GM12878 (cell line): ENCODE data around the gene TET3. TPM values are rescaled to one million over a fixed set of nuclear protein-coding genes. Genes with fewer than 3 reads are reported as not detected.
A peak's percentile ranks its signal among the peaks of the same experiment; 100 is the strongest.

Source experiments
- ATAC-seq: fragments of 200-7000 bp; cut with Tn5 transposase; 3 replicates; pipeline ENCODE4 v1.9.1; 2020; ENCODE audit warnings: mild to moderate bottlenecking, moderate library complexity
- BruUV-seq: library from RNA; stranded (reverse); fragments of 400-500 nt; replicated peaks from 2 replicates; lab custom pipeline; 2021; lab: Mats Ljungman, UMichigan
- CTCF ChIA-PET: fragments of 300-600 bp; sonication (Branson Sonifier 250); formaldehyde crosslinking; extraction: SDS; loops from one replicate; lab custom pipeline; 2021; ENCODE audit warnings: inconsistent platforms; lab: Yijun Ruan, JAX
- POLR2A ChIA-PET: fragments of 350-600 bp; formaldehyde crosslinking; extraction: SDS; loops from one replicate; lab custom pipeline; 2021; ENCODE audit warnings: inconsistent platforms; lab: Charles Lee
- RAD21 ChIA-PET: fragments of 300-600 bp; sonication (Branson Sonifier 250); formaldehyde crosslinking; loops from one replicate; lab custom pipeline; 2023; ENCODE audit warnings: antibody characterized with exemption; ENCODE audit not compliant: unreplicated experiment; lab: Charles Lee
- SMC1A ChIA-PET: fragments of 300-600 bp; sonication (Branson Sonifier 250); formaldehyde crosslinking; loops from one replicate; lab custom pipeline; 2023; ENCODE audit not compliant: unreplicated experiment, uncharacterized antibody; lab: Charles Lee
- DNase-seq: peaks from one replicate; pipeline ENCODE4 v3.0.0-alpha.2; 2011; ENCODE audit warnings: low read depth, low spot score
- FAIRE-seq: peaks from 3 replicates; lab custom pipeline; 2011; peaks lifted over from hg19 to GRCh38; lab: Jason Lieb, UNC
- H2AFZ ChIP-seq: 2 replicates; pipeline ENCODE4 v1.6.0; 2011; ENCODE audit warnings: low read depth, low read length, control low read depth; ENCODE audit not compliant: control insufficient read depth
- H3K27ac ChIP-seq: 2 replicates; pipeline ENCODE4 v1.5.1; 2011; ENCODE audit warnings: control low read depth; ENCODE audit not compliant: control insufficient read depth, insufficient read depth
- H3K27me3 ChIP-seq, 2 experiments: replicated peaks in 1 of 2; 2 replicates each; pipeline versions ENCODE4 v1.6.0 to v1.6.1; 2011; ENCODE audit warnings: low read length in 1 of 2; ENCODE audit not compliant: control insufficient read depth in 2 of 2, insufficient read depth in 2 of 2
- H3K36me3 ChIP-seq, 2 experiments: 2 replicates each; pipeline ENCODE4 v1.5.1; 2011; ENCODE audit warnings: low read length in 1 of 2; ENCODE audit not compliant: control insufficient read depth in 2 of 2, insufficient read depth in 2 of 2
- H3K4me1 ChIP-seq: 2 replicates; pipeline ENCODE4 v1.6.1; 2011; ENCODE audit warnings: mild to moderate bottlenecking, low read length, moderate library complexity, mixed read lengths; ENCODE audit not compliant: control insufficient read depth, insufficient read depth
- H3K4me2 ChIP-seq: 2 replicates; pipeline ENCODE4 v1.6.0; 2011; ENCODE audit warnings: control low read depth; ENCODE audit not compliant: control insufficient read depth, insufficient read depth
- H3K4me3 ChIP-seq: fragments of 200-600 bp; sonication (generic); 2 replicates; pipeline ENCODE4 v1.5.1; 2016
- H3K79me2 ChIP-seq: 2 replicates; pipeline ENCODE4 v1.6.0; 2011; ENCODE audit warnings: low read length; ENCODE audit not compliant: control insufficient read depth, insufficient read depth
- H3K9ac ChIP-seq: 2 replicates; pipeline ENCODE4 v1.8.0; 2011; ENCODE audit warnings: low read length, control low read depth, mixed read lengths; ENCODE audit not compliant: control insufficient read depth, insufficient read depth
- H3K9me3 ChIP-seq: replicated peaks from 3 replicates; pipeline ENCODE4 v1.5.1; 2011; ENCODE audit warnings: mild to moderate bottlenecking, low read length; ENCODE audit not compliant: control insufficient read depth, insufficient read depth
- H4K20me1 ChIP-seq: 2 replicates; pipeline ENCODE4 v1.6.0; 2011; ENCODE audit not compliant: control insufficient read depth, insufficient read depth
- E4F1 ChIP-seq: fragments of 450-650 bp; IDR thresholded peaks from 2 replicates; pipeline ENCODE4 v1.6.1; 2018; ENCODE audit warnings: borderline replicate concordance, mild to moderate bottlenecking; ENCODE audit not compliant: partially characterized antibody
- FOXM1 ChIP-seq: IDR thresholded peaks from 2 replicates; pipeline ENCODE4 v1.6.1; 2012; ENCODE audit warnings: low read depth, mild to moderate bottlenecking, inconsistent platforms, low read length, moderate library complexity
- HSF1 ChIP-seq: fragments of 150-350 bp; IDR thresholded peaks from 2 replicates; pipeline ENCODE4 v1.6.1; 2014; ENCODE audit warnings: mild to moderate bottlenecking, low read depth, low read length
- IKZF1 ChIP-seq: fragments of 450-650 bp; conservative IDR thresholded peaks from 2 replicates; pipeline ENCODE4 v1.6.1; 2017; ENCODE audit warnings: antibody characterized with exemption, mild to moderate bottlenecking
- JUND ChIP-seq: IDR thresholded peaks from 2 replicates; pipeline ENCODE4 v1.6.1; 2012; ENCODE audit warnings: low read depth, mild to moderate bottlenecking, low read length, improper control_type of control experiment, moderate library complexity
- KAT2A ChIP-seq: conservative IDR thresholded peaks from 2 replicates; pipeline ENCODE4 v1.6.1; 2011; ENCODE audit warnings: low read depth, low read length; ENCODE audit not compliant: control insufficient read depth
- KDM1A ChIP-seq: fragments of 200-600 bp; sonication (generic); IDR thresholded peaks from 2 replicates; pipeline ENCODE4 v1.6.1; 2016; ENCODE audit warnings: borderline replicate concordance
- MEF2A ChIP-seq: IDR thresholded peaks from 2 replicates; pipeline ENCODE4 v1.6.1; 2011; ENCODE audit warnings: low read depth, mild to moderate bottlenecking, low read length, moderate library complexity; ENCODE audit not compliant: insufficient read depth
- NFXL1 ChIP-seq: fragments of 450-650 bp; IDR thresholded peaks from 2 replicates; pipeline ENCODE4 v1.6.1; 2017; ENCODE audit warnings: antibody characterized with exemption, mild to moderate bottlenecking, borderline replicate concordance
- SUZ12 ChIP-seq: fragments of 200-600 bp; sonication (generic); IDR thresholded peaks from one replicate; pipeline ENCODE4 v1.6.1; 2018; ENCODE audit warnings: antibody characterized with exemption, mild to moderate bottlenecking; ENCODE audit not compliant: unreplicated experiment
- YBX1 ChIP-seq: fragments of 450-650 bp; IDR thresholded peaks from 2 replicates; pipeline ENCODE4 v1.6.1; 2016; ENCODE audit warnings: antibody characterized with exemption
- WGBS: methylation state at CpG from one replicate; pipeline ENCODE4 v1.1.6; 2016; ENCODE audit warnings: low lambda C conversion rate; ENCODE audit not compliant: insufficient replicate concordance, insufficient coverage; ENCODE audit errors: missing lambda C conversion rate; 5-methylcytosine and 5-hydroxymethylcytosine counted together
- in situ Hi-C: fragments of 300-500 bp; cut with MboI; formaldehyde crosslinking; loops from 9 replicates; pipeline ENCODE4 v1.14.3; 2018; ENCODE audit warnings: mixed read lengths
- intact Hi-C: fragments of 100-400 bp; cut with micrococcal nuclease; formaldehyde crosslinking; loops from one replicate; pipeline ENCODE4 v1.14.2; 2022; ENCODE audit not compliant: unreplicated experiment
- polyA plus RNA-seq, 11 experiments: library from polyadenylated mRNA; depleted of rRNA in 4 of 11; unstranded in 6 of 11; stranded (reverse) in 5 of 11; fragments of >200 nt; fragmentation: Nextera tagmentation in 4 of 11; fragmentation: Illumina TruSeq in 1 of 11; extraction: Ambion mirVana in 4 of 11; extraction: Trizol in 1 of 11; gene quantifications; 1 replicate in 1 of 11; 2 replicates in 10 of 11; pipeline versions ENCODE4 v1.2.1 to v1.2.3, GENCODE V29; 2011 to 2016; ENCODE audit warnings: inconsistent platforms in 2 of 11, missing spikeins in 2 of 11, low read depth in 1 of 11
- total RNA-seq, 4 experiments: library from RNA; depleted of rRNA in 3 of 4; stranded (reverse); fragments of >200 nt in 3 of 4; fragmentation: Illumina TruSeq in 1 of 4; extraction: Trizol in 1 of 4; gene quantifications; 2 replicates each; pipeline versions ENCODE4 v1.2.1 to v1.2.3, GENCODE V29; 2013 to 2021
- TF ChIP-seq, protein P1 (sequence below): fragments of 450-650 bp; IDR thresholded peaks from 2 replicates; pipeline ENCODE4 v1.6.1; 2016; ENCODE audit warnings: mild to moderate bottlenecking
- TF ChIP-seq, protein P2 (sequence below): fragments of 450-650 bp; IDR thresholded peaks from 2 replicates; pipeline ENCODE4 v1.6.1; 2017; ENCODE audit warnings: mild to moderate bottlenecking, moderate library complexity

The TET3 gene
- total and polyA plus RNA-seq, 10 of the 15 experiments (the other 5 are each of a cell fraction or from before 2014, with no cell fraction given) = 0.77 to 25.9 (median 8.5) TPM

DNA sequence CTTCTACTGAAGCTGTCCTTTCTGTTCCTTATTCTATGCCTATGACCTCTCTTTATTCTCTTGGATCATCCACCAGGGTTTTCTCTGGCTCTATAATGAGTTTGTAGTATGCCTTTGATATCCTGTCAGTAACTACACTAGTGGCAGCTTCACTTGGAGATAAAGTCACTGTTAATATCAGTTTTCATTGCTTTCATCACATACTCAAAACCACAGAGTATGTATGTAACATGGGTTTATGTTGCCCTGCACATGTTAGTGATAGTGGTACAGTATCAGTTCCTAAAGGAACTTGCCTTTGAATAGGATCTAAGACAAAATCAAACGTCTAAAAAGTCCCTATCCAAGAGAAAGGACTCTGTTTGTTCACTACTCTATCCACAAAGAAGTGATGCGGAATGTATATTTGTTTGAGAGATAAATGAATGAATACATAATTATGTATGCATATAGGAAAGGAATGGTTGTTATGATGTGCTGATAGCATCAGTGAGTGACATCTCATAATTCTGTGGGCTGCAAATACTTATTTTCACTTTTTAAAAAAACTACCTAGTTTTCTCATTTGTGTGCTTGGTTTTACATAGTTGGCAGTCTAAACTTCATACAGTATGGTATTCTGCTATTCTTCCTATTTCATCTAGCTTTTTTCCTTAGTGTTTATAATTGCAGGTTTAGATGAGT lies 45.1 kb downstream of the TET3 start:
- intact Hi-C loops = no loop called here
- 50% methylated on average over 2 of the region's 2 CpGs for WGBS
- CTCF ChIA-PET = interaction anchor here (0.8 to 5.0 kb wide), 6 partner anchors 10 to 163 kb away, joined by 3 to 31 read pairs (median 4); no protein-coding TSS in a partner anchor
- BruUV-seq = no TSS peak
- RAD21 ChIA-PET = interaction anchor here (0.8 to 6.7 kb wide), 11 partner anchors 9 to 429 kb away, joined by 3 to 57 read pairs (median 4); partner anchors contain the start of genes STAMBP and WBP1
- no peaks in the 10 kb centered on the region for H4K20me1 ChIP-seq
- peaks cover 91% of the 10 kb centered on the region for H3K79me2 ChIP-seq
- H3K4me3 ChIP-seq = 0 out of 2 replicates have a peak overlapping the region, but pooled peaks have one; percentile 73
- FAIRE-seq (no peak), DNase-seq (no peak), ATAC-seq (peak; percentile 4; the same call in 2 of the 3 replicates)
- no peaks in the 10 kb centered on the region for H3K27me3 ChIP-seq
- H3K4me2 ChIP-seq = peak overlapping the region; percentile 45
- H3K4me1 ChIP-seq = peaks cover 57% of the 10 kb centered on the region
- H3K36me3 ChIP-seq = no peaks in the 10 kb centered on the region; a peak in 1 of 4 replicates
- H3K9ac ChIP-seq = no peak overlapping the region
- no peak overlapping the region for H2AFZ ChIP-seq
- in situ Hi-C loops = no loop called here
- POLR2A ChIA-PET = interaction anchor here (1.2 to 6.2 kb wide), 4 partner anchors 11 to 138 kb away, joined by 3 to 68 read pairs (median 20); partner anchors contain the start of gene TET3
- SMC1A ChIA-PET = interaction anchor here (0.6 to 6.4 kb wide), 8 partner anchors 11 to 206 kb away, joined by 3 to 94 read pairs (median 5); no protein-coding TSS in a partner anchor
- no peaks in the 10 kb centered on the region; the same call in 2 of the 3 replicates for H3K9me3 ChIP-seq
- H3K27ac ChIP-seq = peak overlapping the region; percentile 73
- TF ChIP-seq KAT2A (no peak), NFXL1 (no peak), IKZF1 (0 out of 2 replicates have a peak, but pooled peaks have one; percentile 30), E4F1 (no peak), SUZ12 (no peak), YBX1 (no peak), MEF2A (no peak), JUND (no peak), KDM1A (no peak), HSF1 (no peak), FOXM1 (no peak)
- TF ChIP-seq, protein P1, sequence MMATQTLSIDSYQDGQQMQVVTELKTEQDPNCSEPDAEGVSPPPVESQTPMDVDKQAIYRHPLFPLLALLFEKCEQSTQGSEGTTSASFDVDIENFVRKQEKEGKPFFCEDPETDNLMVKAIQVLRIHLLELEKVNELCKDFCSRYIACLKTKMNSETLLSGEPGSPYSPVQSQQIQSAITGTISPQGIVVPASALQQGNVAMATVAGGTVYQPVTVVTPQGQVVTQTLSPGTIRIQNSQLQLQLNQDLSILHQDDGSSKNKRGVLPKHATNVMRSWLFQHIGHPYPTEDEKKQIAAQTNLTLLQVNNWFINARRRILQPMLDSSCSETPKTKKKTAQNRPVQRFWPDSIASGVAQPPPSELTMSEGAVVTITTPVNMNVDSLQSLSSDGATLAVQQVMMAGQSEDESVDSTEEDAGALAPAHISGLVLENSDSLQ = peak; percentile 77
- TF ChIP-seq, protein P2, sequence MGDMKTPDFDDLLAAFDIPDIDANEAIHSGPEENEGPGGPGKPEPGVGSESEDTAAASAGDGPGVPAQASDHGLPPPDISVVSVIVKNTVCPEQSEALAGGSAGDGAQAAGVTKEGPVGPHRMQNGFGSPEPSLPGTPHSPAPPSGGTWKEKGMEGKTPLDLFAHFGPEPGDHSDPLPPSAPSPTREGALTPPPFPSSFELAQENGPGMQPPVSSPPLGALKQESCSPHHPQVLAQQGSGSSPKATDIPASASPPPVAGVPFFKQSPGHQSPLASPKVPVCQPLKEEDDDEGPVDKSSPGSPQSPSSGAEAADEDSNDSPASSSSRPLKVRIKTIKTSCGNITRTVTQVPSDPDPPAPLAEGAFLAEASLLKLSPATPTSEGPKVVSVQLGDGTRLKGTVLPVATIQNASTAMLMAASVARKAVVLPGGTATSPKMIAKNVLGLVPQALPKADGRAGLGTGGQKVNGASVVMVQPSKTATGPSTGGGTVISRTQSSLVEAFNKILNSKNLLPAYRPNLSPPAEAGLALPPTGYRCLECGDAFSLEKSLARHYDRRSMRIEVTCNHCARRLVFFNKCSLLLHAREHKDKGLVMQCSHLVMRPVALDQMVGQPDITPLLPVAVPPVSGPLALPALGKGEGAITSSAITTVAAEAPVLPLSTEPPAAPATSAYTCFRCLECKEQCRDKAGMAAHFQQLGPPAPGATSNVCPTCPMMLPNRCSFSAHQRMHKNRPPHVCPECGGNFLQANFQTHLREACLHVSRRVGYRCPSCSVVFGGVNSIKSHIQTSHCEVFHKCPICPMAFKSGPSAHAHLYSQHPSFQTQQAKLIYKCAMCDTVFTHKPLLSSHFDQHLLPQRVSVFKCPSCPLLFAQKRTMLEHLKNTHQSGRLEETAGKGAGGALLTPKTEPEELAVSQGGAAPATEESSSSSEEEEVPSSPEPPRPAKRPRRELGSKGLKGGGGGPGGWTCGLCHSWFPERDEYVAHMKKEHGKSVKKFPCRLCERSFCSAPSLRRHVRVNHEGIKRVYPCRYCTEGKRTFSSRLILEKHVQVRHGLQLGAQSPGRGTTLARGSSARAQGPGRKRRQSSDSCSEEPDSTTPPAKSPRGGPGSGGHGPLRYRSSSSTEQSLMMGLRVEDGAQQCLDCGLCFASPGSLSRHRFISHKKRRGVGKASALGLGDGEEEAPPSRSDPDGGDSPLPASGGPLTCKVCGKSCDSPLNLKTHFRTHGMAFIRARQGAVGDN = no peak
